HG02642 (cell line): ENCODE data around the gene CDT1.
A peak's percentile ranks its signal among the peaks of the same experiment; 100 is the strongest.

Experiments
- ATAC-seq: cut with Tn5 transposase; IDR thresholded peaks from one replicate; pipeline ENCODE4 v1.9.1; 2021; ENCODE audit warnings: mild to moderate bottlenecking; ENCODE audit not compliant: unreplicated experiment, poor library complexity

Gene CDT1

GRCh38 chr16:88800277-88800592, 3.4 kb upstream of the CDT1 start:
- no peak for ATAC-seq

GRCh38 chr16:88804173-88804551, 573 bp downstream of the CDT1 start:
- no peak for ATAC-seq

- ATAC-seq = no peak
Observed at GRCh38 chr16:88804552-88805339, 1.2 kb downstream of the CDT1 start.

GRCh38 chr16:88805340-88805715, 1.7 kb downstream of the CDT1 start:
- ATAC-seq = no peak

GRCh38 chr16:88805887-88806393, 2.4 kb downstream of the CDT1 start:
- ATAC-seq = no peak

GRCh38 chr16:88806491-88807111, 3.0 kb downstream of the CDT1 start:
- ATAC-seq = no peak

GRCh38 chr16:88807142-88807625, 3.6 kb downstream of the CDT1 start:
- no peak for ATAC-seq

GRCh38 chr16:88807626-88808453, 4.3 kb downstream of the CDT1 start:
- no peak for ATAC-seq

GRCh38 chr16:88809068-88809675, 5.6 kb downstream of the CDT1 start:
- no peak for ATAC-seq

- no peak for ATAC-seq
Observed at GRCh38 chr16:88809676-88810165, 6.1 kb downstream of the CDT1 start.

GRCh38 chr16:88810166-88810911, 6.8 kb downstream of the CDT1 start:
- no peak for ATAC-seq

GRCh38 chr16:88810912-88811768, 7.6 kb downstream of the CDT1 start:
- ATAC-seq = peak; percentile 48

- peak; percentile 82 for ATAC-seq
Observed at GRCh38 chr16:88811769-88812512, 8.4 kb downstream of the CDT1 start, which contains the start of gene APRT. Gene APRT, minus strand, starts transcription at chr16:88811928. Its CDS starts 29 bp downstream, at chr16:88811899.

GRCh38 chr16:88812513-88813268, 9.1 kb downstream of the CDT1 start:
- no peak for ATAC-seq

GRCh38 chr16:88813269-88814143, 9.9 kb downstream of the CDT1 start:
- no peak for ATAC-seq

GRCh38 chr16:88814144-88814502, 10.5 kb downstream of the CDT1 start:
- ATAC-seq = no peak
